GM10266 (cell line): ENCODE measurements around the gene LYSMD3.

ENCODE experiments used
- DNase-seq: peaks from one replicate; pipeline ENCODE4 v3.0.0; 2012; ENCODE audit errors: extremely low spot score
- TF ChIP-seq, protein P1 (sequence below): IDR thresholded peaks from 2 replicates; pipeline ENCODE4 v1.5.1; 2012; ENCODE audit warnings: mild to moderate bottlenecking, low read depth; ENCODE audit not compliant: control insufficient read depth, insufficient read depth; ENCODE audit errors: missing control alignments

LYSMD3 gene

GRCh38 chr5:90555666-90556065 is 26.3 kb upstream of the LYSMD3 start:
- no peak for DNase-seq

DNA sequence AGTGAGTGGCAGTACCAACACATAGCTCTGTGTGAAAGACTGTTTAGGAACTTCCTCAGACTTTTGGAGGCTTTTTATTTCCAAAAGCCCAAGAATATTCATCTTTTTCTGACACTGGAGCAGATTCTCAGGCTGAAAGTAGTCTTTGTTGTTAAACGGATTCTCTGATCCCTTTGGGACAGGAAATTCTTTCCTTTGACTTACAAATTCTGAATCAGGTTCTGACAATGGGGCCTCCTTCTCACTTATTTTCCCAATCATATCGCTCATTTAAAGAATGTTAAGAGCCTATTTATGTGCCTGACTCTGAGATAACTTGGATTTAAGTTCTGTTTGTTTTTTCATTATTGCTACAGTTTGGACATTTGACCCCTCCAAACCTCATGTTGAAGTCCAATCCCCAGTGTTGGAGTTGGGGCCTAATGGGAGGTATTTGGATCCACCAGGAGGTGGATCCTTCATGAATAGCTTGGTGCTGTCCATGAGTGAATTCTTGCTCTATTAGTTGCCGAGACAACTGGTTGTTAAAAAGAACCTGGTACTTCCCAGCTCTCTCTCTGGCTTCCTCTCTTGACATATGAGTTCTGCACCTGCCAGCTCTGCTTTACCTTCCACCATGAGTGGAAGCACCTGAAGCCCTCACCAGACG is 25.1 kb upstream of the LYSMD3 start:
- DNase-seq, result no peak
- TF ChIP-seq, protein P1, sequence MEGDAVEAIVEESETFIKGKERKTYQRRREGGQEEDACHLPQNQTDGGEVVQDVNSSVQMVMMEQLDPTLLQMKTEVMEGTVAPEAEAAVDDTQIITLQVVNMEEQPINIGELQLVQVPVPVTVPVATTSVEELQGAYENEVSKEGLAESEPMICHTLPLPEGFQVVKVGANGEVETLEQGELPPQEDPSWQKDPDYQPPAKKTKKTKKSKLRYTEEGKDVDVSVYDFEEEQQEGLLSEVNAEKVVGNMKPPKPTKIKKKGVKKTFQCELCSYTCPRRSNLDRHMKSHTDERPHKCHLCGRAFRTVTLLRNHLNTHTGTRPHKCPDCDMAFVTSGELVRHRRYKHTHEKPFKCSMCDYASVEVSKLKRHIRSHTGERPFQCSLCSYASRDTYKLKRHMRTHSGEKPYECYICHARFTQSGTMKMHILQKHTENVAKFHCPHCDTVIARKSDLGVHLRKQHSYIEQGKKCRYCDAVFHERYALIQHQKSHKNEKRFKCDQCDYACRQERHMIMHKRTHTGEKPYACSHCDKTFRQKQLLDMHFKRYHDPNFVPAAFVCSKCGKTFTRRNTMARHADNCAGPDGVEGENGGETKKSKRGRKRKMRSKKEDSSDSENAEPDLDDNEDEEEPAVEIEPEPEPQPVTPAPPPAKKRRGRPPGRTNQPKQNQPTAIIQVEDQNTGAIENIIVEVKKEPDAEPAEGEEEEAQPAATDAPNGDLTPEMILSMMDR, result no peak

More at GRCh38 chr5:90555666-90556065, 26.3 kb upstream of the LYSMD3 start:
- TF ChIP-seq, protein P1, result no peak

- TF ChIP-seq, protein P1, result no peak
- no peak for DNase-seq
These were observed 24.3 kb upstream of the LYSMD3 start for GRCh38 chr5:90553711-90554110.

GRCh38 chr5:90551376-90551775 is 22.0 kb upstream of the LYSMD3 start:
- TF ChIP-seq, protein P1, result no peak
- no peak for DNase-seq

DNA sequence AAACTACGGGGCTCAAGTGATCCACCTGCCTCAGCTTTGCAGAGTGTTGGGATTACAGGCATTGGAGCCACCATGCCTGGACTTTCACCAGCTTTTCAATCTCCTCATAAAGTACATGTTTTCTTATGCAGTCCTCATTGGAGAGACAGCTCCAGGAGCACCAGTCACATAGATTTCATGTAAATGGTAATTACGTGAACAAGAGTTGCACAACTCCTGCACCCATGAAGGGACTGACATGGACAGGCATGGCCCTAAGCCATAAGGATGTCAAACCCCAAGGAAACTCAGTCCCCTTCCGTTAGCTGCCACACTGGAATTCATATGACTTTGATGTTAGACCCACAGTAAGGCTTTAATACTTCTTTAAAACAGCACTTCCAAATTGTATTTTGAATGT is 21.6 kb upstream of the LYSMD3 start:
- no peak for DNase-seq
- TF ChIP-seq, protein P1, result no peak

GRCh38 chr5:90549729-90550275 is 20.4 kb upstream of the LYSMD3 start:
- TF ChIP-seq, protein P1, result no peak
- no peak for DNase-seq

- DNase-seq, result no peak
These were observed 19.8 kb upstream of the LYSMD3 start for GRCh38 chr5:90549223-90549622.

More at GRCh38 chr5:90549223-90549622, 19.8 kb upstream of the LYSMD3 start:
- TF ChIP-seq, protein P1, result no peak
